ENCODE measurements around the gene USP13.

The USP13 gene

DNA sequence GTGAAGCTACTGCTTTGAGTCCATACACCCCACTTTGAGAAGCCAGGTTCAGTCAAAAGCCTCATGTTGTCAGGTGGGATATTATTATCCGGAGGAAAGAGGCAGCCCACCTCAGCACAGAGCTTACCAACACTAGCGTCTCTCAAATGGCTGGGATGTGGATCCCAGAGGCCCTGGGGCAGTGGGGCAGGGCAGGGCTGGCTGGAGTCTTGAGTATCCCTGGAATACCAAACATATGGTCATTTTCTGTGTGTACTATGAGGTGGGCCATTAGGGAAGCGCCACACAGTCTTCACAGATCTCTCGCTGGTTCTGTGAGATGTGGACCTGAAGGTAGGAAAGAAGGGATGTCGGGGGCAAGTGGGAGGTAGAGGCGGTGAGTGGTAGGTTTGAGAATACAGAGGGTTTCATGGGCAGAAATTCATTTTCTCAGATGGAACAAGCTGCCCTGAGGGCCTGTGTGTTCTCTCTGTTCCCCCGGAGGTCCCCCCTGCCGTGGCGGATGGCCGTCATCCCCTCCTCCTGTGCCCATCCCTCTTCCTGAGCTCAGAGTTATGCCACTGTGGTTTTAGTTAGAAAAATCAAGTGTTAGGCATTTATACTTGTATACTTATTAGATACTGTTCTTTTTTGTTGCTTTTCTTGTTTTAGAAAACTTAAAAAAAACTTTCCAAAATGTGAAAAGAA is 66.4 kb downstream of the USP13 start:
- no peaks in the 10 kb centered on the region for H3K79me2 ChIP-seq (ENCODE audit: insufficient read depth, low read depth)
- H4K20me1 ChIP-seq (ENCODE audit: insufficient read depth): no peaks in the 10 kb centered on the region
- H3K4me1 ChIP-seq (ENCODE audit: low read depth, poor library complexity, severe bottlenecking): no peaks in the 10 kb centered on the region
- no peak overlapping the region for H2AFZ ChIP-seq (ENCODE audit: low read depth)
- no peak overlapping the region for H3K9ac ChIP-seq
- no peaks in the 10 kb centered on the region for H3K27me3 ChIP-seq (ENCODE audit: insufficient read depth, low read depth)
- no peak overlapping the region for H3K4me3 ChIP-seq (IDR thresholded peaks at IDR 0.05; ENCODE audit: insufficient read depth, low read depth, low read length)
- H3K27ac ChIP-seq: no peak overlapping the region
- no peaks in the 10 kb centered on the region; the same call in 1 of the 2 replicates for H3K36me3 ChIP-seq (ENCODE audit: insufficient read depth)
- no peak overlapping the region for H3K4me2 ChIP-seq
- TF ChIP-seq, protein P1, sequence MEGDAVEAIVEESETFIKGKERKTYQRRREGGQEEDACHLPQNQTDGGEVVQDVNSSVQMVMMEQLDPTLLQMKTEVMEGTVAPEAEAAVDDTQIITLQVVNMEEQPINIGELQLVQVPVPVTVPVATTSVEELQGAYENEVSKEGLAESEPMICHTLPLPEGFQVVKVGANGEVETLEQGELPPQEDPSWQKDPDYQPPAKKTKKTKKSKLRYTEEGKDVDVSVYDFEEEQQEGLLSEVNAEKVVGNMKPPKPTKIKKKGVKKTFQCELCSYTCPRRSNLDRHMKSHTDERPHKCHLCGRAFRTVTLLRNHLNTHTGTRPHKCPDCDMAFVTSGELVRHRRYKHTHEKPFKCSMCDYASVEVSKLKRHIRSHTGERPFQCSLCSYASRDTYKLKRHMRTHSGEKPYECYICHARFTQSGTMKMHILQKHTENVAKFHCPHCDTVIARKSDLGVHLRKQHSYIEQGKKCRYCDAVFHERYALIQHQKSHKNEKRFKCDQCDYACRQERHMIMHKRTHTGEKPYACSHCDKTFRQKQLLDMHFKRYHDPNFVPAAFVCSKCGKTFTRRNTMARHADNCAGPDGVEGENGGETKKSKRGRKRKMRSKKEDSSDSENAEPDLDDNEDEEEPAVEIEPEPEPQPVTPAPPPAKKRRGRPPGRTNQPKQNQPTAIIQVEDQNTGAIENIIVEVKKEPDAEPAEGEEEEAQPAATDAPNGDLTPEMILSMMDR (conservative IDR thresholded peaks at IDR 0.05; ENCODE audit: low read depth, low read length): no peak

DNA sequence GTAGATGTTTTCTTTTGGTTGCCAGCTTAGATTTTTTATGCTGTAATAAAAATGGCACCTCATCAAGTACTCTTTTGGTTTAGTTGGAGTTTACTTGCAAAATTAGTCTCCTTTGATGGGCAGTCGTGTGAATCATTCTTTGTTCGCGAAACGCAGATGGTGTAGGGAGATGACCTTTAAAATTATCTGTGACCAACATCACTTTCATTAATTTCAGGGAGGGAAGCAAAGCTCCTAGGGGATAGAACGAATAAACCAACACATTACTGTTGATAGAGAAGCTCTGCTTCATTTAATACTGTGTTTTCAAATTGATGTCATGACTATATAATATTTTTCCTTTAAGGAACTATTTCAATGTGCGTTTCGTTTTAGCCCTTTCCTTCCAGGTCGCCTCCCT is 67.4 kb downstream of the USP13 start:
- Histone ChIP-seq H3K4me3 (IDR thresholded peaks at IDR 0.05; ENCODE audit: insufficient read depth, low read depth, low read length) (no peak overlapping the region), H3K27me3 (ENCODE audit: insufficient read depth, low read depth) (no peaks in the 10 kb centered on the region), H3K27ac (no peak overlapping the region), H3K4me2 (no peak overlapping the region), H3K9ac (no peak overlapping the region), H2AFZ (ENCODE audit: low read depth) (no peak overlapping the region), H3K79me2 (ENCODE audit: insufficient read depth, low read depth) (no peaks in the 10 kb centered on the region), H3K4me1 (ENCODE audit: low read depth, poor library complexity, severe bottlenecking) (no peaks in the 10 kb centered on the region), H4K20me1 (ENCODE audit: insufficient read depth) (no peaks in the 10 kb centered on the region), H3K36me3 (ENCODE audit: insufficient read depth) (no peaks in the 10 kb centered on the region; the same call in 1 of the 2 replicates)
- TF ChIP-seq, protein P1 (conservative IDR thresholded peaks at IDR 0.05; ENCODE audit: low read depth, low read length): no peak

DNA sequence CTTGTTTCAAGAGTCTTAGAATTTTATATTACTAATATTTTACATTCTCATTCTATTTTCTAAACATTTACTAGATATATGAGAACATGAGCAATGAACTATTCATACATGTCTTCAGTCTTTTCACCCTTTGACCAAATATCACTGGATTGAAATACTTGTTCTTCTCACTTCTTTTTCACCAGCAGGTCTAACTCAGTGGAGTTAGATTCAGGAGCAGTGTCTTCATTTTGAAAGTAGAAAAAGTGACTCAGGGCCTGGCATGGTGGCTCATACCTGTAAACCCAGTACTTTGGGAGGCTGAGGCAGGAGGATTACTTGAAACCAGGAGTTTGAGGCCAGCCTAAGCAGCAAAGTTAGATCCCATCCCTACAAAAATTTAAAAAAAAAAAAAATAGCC is 70.8 kb downstream of the USP13 start:
- Histone ChIP-seq H3K79me2 (ENCODE audit: insufficient read depth, low read depth) (no peaks in the 10 kb centered on the region), H3K36me3 (ENCODE audit: insufficient read depth) (no peaks in the 10 kb centered on the region; the same call in 1 of the 2 replicates), H3K4me3 (IDR thresholded peaks at IDR 0.05; ENCODE audit: insufficient read depth, low read depth, low read length) (no peak overlapping the region), H4K20me1 (ENCODE audit: insufficient read depth) (no peaks in the 10 kb centered on the region), H3K4me1 (ENCODE audit: low read depth, poor library complexity, severe bottlenecking) (no peaks in the 10 kb centered on the region), H3K27ac (no peak overlapping the region), H2AFZ (ENCODE audit: low read depth) (no peak overlapping the region), H3K9ac (no peak overlapping the region), H3K27me3 (ENCODE audit: insufficient read depth, low read depth) (no peaks in the 10 kb centered on the region), H3K4me2 (no peak overlapping the region)
- TF ChIP-seq, protein P1 (conservative IDR thresholded peaks at IDR 0.05; ENCODE audit: low read depth, low read length): no peak

DNA sequence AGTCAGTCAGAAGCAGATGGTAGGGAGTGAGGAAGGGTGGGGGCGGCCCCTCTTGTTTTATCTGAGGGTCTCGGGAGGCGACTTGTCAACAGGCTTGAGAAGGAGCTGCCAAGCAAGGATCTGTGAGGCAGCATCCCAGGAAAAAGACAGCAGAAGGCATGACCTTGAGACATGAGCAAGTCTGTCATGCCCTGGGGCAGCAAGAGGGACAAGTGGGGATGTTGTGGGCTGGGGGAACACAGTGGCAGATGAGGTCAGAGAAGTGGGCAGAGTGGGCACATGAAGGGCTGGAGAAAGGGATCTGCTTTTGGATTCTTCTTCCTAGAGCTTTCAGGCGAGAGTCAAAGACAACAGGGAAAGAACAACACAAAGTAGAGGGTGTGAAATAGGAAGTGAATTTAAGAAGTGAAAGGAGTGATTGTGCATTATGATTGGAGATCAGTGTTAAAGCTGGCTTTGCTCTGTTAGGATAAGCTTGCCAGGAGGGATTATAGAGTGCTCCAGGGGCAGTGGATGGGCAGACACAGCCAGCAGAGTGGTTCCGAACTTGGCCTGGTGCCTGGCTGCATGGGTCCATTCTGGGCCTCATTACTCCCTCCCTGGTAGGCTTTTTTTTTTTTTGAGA is 73.3 kb downstream of the USP13 start:
- Histone ChIP-seq H3K4me3 (IDR thresholded peaks at IDR 0.05; ENCODE audit: insufficient read depth, low read depth, low read length) (no peak overlapping the region), H3K4me1 (ENCODE audit: low read depth, poor library complexity, severe bottlenecking) (no peaks in the 10 kb centered on the region), H2AFZ (ENCODE audit: low read depth) (no peak overlapping the region), H3K4me2 (no peak overlapping the region), H4K20me1 (ENCODE audit: insufficient read depth) (no peaks in the 10 kb centered on the region), H3K9ac (no peak overlapping the region), H3K36me3 (ENCODE audit: insufficient read depth) (no peaks in the 10 kb centered on the region; the same call in 1 of the 2 replicates), H3K27ac (no peak overlapping the region), H3K27me3 (ENCODE audit: insufficient read depth, low read depth) (no peaks in the 10 kb centered on the region), H3K79me2 (ENCODE audit: insufficient read depth, low read depth) (no peaks in the 10 kb centered on the region)
- TF ChIP-seq, protein P1 (conservative IDR thresholded peaks at IDR 0.05; ENCODE audit: low read depth, low read length): no peak
